Mammary epithelial cell (primary cell): Measurements from ENCODE around the gene IL27RA.

Experiments
- EZH2 ChIP-seq: IDR thresholded peaks from 2 replicates; pipeline ENCODE4 v1.6.1; 2012; ENCODE audit warnings: low read length, inconsistent platforms, borderline replicate concordance
- TF ChIP-seq, protein P1 (sequence below), 2 donors: IDR thresholded peaks in 1 of 2; conservative IDR thresholded peaks in 1 of 2; 2 replicates each; pipeline ENCODE4 v1.5.1; 2011 to 2012; ENCODE audit warnings: inconsistent platforms in 2 of 2, low read length in 2 of 2, mild to moderate bottlenecking in 2 of 2, control low read depth in 1 of 2, low read depth in 1 of 2; ENCODE audit not compliant: insufficient read depth in 1 of 2; ENCODE audit errors: extremely low read depth in 1 of 2

DNA sequence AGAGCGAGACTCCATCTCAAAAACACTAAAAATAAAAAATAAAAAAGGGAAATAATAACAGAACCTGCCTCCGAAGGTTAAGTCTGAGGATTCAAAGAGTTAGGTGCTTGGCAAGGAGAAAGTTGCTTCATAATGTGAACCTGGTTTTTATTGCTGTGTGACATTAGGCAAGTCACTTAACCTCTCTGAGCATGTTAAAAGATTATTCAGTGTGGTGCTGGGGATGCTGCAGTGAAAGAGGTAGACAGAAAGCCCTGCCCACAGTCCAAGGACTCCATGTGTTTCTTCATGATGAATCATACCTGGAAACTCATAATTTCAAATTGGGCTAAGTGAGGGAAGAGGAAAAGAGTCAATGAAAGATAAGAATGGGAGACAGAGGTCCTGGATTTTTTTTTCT is 2.4 kb downstream of the IL27RA start:
- TF ChIP-seq, protein P1, sequence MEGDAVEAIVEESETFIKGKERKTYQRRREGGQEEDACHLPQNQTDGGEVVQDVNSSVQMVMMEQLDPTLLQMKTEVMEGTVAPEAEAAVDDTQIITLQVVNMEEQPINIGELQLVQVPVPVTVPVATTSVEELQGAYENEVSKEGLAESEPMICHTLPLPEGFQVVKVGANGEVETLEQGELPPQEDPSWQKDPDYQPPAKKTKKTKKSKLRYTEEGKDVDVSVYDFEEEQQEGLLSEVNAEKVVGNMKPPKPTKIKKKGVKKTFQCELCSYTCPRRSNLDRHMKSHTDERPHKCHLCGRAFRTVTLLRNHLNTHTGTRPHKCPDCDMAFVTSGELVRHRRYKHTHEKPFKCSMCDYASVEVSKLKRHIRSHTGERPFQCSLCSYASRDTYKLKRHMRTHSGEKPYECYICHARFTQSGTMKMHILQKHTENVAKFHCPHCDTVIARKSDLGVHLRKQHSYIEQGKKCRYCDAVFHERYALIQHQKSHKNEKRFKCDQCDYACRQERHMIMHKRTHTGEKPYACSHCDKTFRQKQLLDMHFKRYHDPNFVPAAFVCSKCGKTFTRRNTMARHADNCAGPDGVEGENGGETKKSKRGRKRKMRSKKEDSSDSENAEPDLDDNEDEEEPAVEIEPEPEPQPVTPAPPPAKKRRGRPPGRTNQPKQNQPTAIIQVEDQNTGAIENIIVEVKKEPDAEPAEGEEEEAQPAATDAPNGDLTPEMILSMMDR (conservative IDR thresholded peaks at IDR 0.05 in 1 of 2, IDR thresholded peaks at IDR 0.05 in 1 of 2; ENCODE audit: extremely low read depth in 1 of 2, insufficient read depth in 1 of 2, low read depth in 1 of 2, low read length in 2 of 2) = no peak
- no peak for TF ChIP-seq EZH2
